ENCODE measurements around the gene IGFL4.
A peak's percentile ranks its signal among the peaks of the same experiment; 100 is the strongest.

IGFL4 gene

DNA sequence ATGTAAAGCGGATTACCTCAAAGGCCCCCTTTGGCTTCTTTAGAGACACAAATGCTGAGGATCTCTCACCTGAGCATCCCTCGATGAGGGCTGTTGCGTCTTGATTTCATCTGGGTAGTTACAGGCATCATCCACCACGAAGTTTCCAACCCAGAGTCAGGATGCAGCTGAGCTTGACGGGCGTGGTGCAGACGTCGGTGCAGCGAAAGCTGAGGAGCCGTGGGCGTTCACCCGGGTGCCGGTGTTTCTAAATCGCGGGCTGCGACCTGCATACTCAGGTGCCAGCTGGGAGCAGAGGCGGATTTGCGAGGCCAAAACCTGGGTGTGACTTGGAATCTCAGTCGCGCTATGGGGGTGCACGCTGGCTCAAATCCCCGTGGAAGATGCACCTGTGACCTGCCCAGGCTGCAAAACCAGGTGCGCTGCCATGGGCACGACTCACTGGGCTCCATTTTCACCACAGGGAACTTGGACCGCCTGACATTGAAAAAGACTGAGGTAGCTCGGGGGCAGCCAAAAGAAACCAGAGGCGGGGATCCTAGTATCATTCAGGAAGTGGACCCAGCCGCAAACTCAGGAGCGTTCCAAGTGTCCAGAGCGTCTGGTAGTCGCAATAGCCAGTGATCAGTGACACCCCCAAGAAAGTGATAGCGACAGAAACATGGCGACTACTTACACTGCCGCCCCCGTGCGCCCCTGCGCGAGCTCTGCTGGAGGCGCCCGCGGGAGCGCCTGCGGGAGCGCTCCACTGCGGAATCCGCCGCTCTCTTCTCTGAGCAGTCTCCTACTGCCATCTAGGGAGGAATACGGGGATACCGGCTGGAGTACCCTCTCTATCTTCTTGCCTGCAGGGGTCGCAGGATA lies 36.4 kb upstream of the IGFL4 start:
- peaks cover 21% of the 10 kb centered on the region for H3K9me3 Mint-ChIP-seq
- peak; percentile 78 for DNase-seq
- no peak overlapping the region for H3K27ac Mint-ChIP-seq
- peaks cover 5% of the 10 kb centered on the region for H3K4me1 Mint-ChIP-seq
- peaks cover 83% of the 10 kb centered on the region for H3K27me3 Mint-ChIP-seq (ENCODE audit: low read depth, poor library complexity)
- TF ChIP-seq, protein P1, sequence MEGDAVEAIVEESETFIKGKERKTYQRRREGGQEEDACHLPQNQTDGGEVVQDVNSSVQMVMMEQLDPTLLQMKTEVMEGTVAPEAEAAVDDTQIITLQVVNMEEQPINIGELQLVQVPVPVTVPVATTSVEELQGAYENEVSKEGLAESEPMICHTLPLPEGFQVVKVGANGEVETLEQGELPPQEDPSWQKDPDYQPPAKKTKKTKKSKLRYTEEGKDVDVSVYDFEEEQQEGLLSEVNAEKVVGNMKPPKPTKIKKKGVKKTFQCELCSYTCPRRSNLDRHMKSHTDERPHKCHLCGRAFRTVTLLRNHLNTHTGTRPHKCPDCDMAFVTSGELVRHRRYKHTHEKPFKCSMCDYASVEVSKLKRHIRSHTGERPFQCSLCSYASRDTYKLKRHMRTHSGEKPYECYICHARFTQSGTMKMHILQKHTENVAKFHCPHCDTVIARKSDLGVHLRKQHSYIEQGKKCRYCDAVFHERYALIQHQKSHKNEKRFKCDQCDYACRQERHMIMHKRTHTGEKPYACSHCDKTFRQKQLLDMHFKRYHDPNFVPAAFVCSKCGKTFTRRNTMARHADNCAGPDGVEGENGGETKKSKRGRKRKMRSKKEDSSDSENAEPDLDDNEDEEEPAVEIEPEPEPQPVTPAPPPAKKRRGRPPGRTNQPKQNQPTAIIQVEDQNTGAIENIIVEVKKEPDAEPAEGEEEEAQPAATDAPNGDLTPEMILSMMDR (IDR thresholded peaks at IDR 0.05): peak; percentile 98
- no peaks in the 10 kb centered on the region for H3K36me3 Mint-ChIP-seq (ENCODE audit: low read depth)
- peak overlapping the region; percentile 78 for H3K4me3 Mint-ChIP-seq

DNA sequence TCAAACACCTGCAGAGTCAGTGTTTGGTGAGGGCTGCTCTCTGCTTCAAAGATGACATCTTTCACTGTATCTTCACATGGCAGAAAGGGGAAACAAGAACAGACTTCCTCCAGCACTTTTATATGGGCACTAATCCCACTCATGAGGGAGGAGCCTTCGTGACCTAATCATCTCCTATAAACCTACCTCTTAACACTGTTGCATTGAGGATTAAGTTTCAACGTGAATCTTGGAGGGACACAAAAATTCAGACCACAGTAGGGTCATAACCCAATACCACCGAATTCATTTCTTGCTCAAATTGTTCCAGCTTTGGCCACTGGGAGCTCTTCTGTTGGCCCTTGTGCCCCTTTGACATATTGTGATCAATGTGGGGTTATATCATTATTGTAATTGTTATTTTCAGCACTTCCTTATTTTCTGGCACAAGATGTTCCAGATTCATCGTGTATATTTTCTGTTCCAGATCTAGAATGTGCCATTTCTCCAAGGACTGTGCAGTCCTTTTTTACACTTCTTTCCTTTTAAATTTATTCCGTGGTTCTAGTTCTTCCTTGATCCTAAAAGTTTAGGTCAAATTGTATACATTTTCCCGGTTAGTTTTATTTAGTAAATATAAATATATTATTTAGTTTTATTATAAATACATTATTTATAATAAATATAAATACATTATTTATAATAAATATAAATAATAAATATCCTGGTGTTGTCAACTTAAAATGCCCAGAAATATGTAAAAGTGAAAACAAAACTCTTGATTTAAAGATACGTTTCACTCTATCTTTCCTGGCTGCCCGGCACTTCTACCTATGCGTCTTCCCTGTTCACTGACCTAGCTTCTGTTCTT lies 35.5 kb upstream of the IGFL4 start:
- no peak overlapping the region for H3K27ac Mint-ChIP-seq
- no peak for DNase-seq
- TF ChIP-seq, protein P1 (IDR thresholded peaks at IDR 0.05): no peak
- H3K36me3 Mint-ChIP-seq (ENCODE audit: low read depth): no peaks in the 10 kb centered on the region
- H3K9me3 Mint-ChIP-seq: peaks cover 19% of the 10 kb centered on the region
- H3K27me3 Mint-ChIP-seq (ENCODE audit: low read depth, poor library complexity): peaks cover 84% of the 10 kb centered on the region
- peaks cover 5% of the 10 kb centered on the region for H3K4me1 Mint-ChIP-seq
- no peak overlapping the region for H3K4me3 Mint-ChIP-seq

DNA sequence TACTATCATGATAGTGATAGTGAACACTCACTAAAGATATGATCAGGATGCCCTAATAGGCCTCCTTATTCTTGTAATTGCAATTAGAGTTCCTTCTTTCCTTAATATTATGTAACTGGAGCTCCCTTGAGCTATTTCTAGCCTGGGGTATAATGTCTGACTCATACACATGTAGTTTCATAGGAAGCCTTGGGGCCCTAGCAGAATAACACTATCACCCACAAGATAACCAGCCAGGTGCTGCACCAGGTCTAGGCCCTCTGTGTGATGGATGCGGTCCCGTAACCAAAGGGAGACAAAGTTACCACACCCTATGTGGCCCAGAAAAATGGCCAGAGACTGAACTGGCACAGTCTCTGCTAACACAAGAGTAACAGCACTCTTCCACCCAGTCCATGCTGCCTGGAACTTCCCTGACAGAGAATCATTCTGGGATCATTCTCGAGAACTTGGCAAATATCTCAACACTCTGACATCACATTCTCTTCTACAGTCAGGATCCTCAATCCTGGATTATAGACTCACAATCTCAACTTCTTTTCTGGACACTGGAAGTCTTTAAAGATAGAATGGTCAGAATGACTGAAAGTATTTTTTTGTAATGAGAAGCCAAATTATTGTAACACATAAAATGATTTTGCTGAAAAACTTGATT lies 32.6 kb upstream of the IGFL4 start:
- TF ChIP-seq, protein P1 (IDR thresholded peaks at IDR 0.05): no peak
- Mint-ChIP-seq H3K27me3 (ENCODE audit: low read depth, poor library complexity) (peaks cover 90% of the 10 kb centered on the region), H3K4me3 (no peak overlapping the region), H3K36me3 (ENCODE audit: low read depth) (no peaks in the 10 kb centered on the region), H3K27ac (no peak overlapping the region), H3K4me1 (peaks cover 5% of the 10 kb centered on the region), H3K9me3 (peaks cover 8% of the 10 kb centered on the region)
- no peak for DNase-seq

DNA sequence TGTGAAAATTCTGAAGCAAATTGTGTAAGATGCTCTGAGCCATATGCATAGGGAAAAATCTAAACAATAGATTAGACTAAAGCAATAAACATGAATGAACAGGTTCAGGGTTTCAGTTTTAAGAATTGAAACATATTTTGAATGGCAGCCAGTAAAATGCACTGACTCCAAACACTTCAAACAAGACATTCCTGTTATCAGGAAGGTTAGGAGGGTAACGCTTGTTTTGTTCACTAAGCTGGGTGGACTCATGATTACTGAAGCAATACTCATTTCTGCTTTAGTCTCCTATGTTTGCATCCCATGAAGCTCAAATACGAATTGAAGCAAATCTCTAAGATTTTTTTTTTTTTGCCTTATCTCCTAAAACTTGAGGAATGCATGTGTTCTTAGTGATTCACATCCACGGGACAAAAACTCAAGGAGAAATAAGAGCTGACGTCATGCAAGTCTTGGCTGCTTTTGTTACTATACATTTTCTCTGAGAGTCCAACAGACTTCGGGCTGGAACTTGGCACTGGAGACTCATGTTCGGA lies 29.1 kb upstream of the IGFL4 start:
- no peaks in the 10 kb centered on the region for H3K36me3 Mint-ChIP-seq (ENCODE audit: low read depth)
- H3K4me3 Mint-ChIP-seq: no peak overlapping the region
- H3K27ac Mint-ChIP-seq: no peak overlapping the region
- H3K4me1 Mint-ChIP-seq: no peaks in the 10 kb centered on the region
- H3K9me3 Mint-ChIP-seq: no peaks in the 10 kb centered on the region
- no peak for DNase-seq
- TF ChIP-seq, protein P1 (IDR thresholded peaks at IDR 0.05): no peak
- peaks cover 67% of the 10 kb centered on the region for H3K27me3 Mint-ChIP-seq (ENCODE audit: low read depth, poor library complexity)

DNA sequence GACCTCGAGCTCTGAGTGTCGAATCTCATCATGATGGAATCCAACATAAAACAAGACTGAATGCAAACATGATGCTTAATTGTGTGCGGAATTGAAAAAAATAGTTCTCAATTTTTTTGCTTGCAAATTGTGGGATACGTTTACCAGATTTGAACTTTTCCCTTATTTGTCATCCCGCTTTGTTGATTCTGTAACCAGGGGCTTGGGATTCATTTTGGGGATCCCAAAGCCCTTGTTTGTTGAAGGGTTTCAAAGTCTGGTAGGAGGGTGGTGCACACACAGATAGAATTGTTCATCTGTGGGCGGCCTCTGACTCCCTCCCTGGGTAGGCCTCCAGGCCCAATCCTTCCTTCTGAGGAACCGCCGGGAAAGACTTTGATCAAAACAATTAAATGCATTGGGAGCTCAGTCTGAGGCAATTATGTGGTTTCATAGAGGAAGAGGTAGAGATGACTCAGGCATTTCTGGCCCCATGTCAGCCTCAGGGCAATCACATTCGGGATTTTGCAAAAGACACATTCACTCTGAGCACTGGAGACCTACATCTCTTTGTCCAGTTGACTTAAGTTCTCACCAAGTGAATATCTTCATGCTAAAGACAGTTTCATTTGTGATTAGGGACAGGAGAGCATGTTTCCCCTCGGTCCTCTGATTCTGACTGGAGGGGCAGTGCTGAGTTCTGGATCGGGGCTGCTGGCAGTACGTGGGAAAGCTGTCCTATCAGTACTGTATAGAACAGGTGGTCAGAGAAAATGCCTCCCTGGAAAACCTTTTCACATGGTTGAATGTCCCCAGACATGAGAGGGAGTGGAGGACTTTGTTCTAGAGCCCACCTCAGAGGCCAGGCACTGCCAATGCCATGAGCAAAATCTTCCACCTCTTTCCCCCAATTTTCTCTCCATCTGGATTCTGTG lies 27.8 kb upstream of the IGFL4 start:
- DNase-seq: no peak
- H3K4me3 Mint-ChIP-seq: no peak overlapping the region
- H3K27ac Mint-ChIP-seq: no peak overlapping the region
- peaks cover 3% of the 10 kb centered on the region for H3K9me3 Mint-ChIP-seq
- no peaks in the 10 kb centered on the region for H3K4me1 Mint-ChIP-seq
- TF ChIP-seq, protein P1 (IDR thresholded peaks at IDR 0.05): no peak
- peaks cover 63% of the 10 kb centered on the region for H3K27me3 Mint-ChIP-seq (ENCODE audit: low read depth, poor library complexity)
- no peaks in the 10 kb centered on the region for H3K36me3 Mint-ChIP-seq (ENCODE audit: low read depth)
